Subcutaneous abdominal adipose tissue (tissue), 5 donors: ENCODE results near the gene TCF4.
A peak's percentile ranks its signal among the peaks of the same experiment; 100 is the strongest.

Source experiments
- H3K27ac ChIP-seq: one replicate; pipeline ENCODE4 v1.7.0; 2013; ENCODE audit warnings: low read depth, mild to moderate bottlenecking, inconsistent platforms, low read length, moderate library complexity
- H3K27me3 ChIP-seq, 5 donors: one replicate each; pipeline ENCODE4 v1.7.0; 2013; ENCODE audit warnings: low read length in 5 of 5, inconsistent platforms in 1 of 5; ENCODE audit not compliant: control insufficient read depth in 5 of 5, insufficient read depth in 4 of 5
- H3K36me3 ChIP-seq, 5 donors: one replicate each; pipeline ENCODE4 v1.7.0; 2013; ENCODE audit warnings: low read length in 5 of 5; ENCODE audit not compliant: control insufficient read depth in 5 of 5, insufficient read depth in 5 of 5
- H3K4me1 ChIP-seq, 5 donors: one replicate each; pipeline ENCODE4 v1.7.0; 2013; ENCODE audit warnings: low read length in 5 of 5, mild to moderate bottlenecking in 3 of 5, moderate library complexity in 1 of 5; ENCODE audit not compliant: control insufficient read depth in 5 of 5, insufficient read depth in 5 of 5
- H3K4me3 ChIP-seq, 5 donors: one replicate each; pipeline ENCODE4 v1.7.0; 2013; ENCODE audit warnings: low read length in 5 of 5, low read depth in 1 of 5
- H3K9ac ChIP-seq, 5 donors: one replicate each; pipeline ENCODE4 v1.7.0; 2013; ENCODE audit warnings: low read length in 5 of 5, mild to moderate bottlenecking in 4 of 5, moderate library complexity in 3 of 5
- H3K9me3 ChIP-seq, 5 donors: one replicate each; pipeline ENCODE4 v1.7.0; 2013; ENCODE audit warnings: low read length in 5 of 5; ENCODE audit not compliant: control insufficient read depth in 5 of 5
- donor health status: healthy.
- donor health status: healthy.
- donor health status: healthy.
- donor health status: healthy.
- donor health status: healthy.

Gene TCF4

DNA sequence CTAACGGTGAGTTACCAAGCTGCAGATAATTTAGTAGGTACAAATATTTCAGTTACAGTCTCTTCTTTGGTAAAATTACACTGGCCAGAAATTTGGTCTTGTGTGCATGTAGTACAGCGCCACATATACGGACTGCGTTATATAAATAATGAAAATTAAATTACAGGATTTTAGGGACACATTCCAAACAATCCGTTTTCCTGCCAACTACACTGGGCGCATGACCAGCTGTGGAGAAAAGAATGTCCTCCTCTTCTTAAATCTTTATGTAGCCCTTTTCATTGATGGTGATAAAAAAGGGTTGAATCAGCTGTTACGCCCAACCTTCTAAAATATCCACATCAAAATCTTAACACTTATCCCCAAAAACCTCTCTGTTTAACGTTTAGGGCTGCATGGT, 37.5 kb downstream of the TCF4 start:
- Histone ChIP-seq H3K27me3 (no peaks in the 10 kb centered on the region), H3K9me3 (no peaks in the 10 kb centered on the region), H3K36me3 (peaks cover 0 to 3% (median 0%) of the 10 kb centered on the region in 5 donors), H3K9ac (no peak overlapping the region), H3K4me1 (peaks cover 2 to 17% (median 4%) of the 10 kb centered on the region in 5 donors), H3K27ac (no peak overlapping the region), H3K4me3 (no peak overlapping the region)

DNA sequence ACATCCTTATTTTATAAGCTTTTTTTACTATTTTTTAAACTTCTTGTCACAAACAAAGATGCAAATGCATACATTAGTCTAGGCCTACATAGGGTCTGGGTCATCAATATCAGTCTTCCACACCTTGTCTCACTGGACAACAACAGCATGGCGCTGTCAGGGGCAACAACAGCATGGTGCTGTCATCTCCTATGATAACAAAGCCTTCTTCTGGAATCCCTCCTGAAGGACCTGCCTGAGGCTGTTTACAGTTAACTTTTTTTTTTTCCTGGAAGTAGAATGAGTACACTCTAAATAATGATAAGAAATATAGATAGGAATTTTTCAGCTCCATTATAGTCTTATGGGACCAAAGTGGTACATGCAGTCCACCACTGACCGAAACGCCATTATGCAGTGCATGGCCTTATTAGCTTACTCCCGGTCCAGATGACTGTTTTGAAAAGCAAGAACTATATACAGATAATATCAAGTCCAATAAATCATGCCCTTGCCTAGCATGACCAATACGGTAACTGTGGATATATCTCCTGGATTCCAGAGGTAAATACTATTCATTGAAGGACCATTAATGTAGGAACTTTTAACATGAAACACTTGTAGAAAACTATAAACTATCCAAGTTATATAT, 38.4 kb downstream of the TCF4 start:
- H3K27me3 ChIP-seq = no peaks in the 10 kb centered on the region
- H3K36me3 ChIP-seq = peaks cover 0 to 3% (median 0%) of the 10 kb centered on the region in 5 donors
- H3K4me3 ChIP-seq = no peak overlapping the region
- no peak overlapping the region for H3K9ac ChIP-seq
- peaks cover 2 to 17% (median 4%) of the 10 kb centered on the region in 5 donors for H3K4me1 ChIP-seq
- no peaks in the 10 kb centered on the region for H3K9me3 ChIP-seq
- no peak overlapping the region for H3K27ac ChIP-seq

DNA sequence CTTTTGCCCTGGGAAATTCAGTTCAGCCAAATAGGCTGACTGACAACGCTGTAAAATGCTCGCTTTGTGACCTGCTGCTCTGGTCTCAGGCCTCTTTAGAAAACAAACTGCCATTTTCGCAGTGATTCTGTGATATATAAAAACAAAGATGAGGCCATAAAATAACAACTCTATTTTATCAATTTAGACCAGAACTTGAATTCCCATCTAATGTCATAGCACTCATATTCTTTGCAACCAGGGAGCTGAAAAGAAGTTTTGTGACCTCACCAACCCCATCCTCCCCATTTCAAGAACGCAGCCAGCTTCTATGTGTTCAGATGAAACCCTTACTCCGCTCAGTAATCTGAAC, 40.3 kb downstream of the TCF4 start:
- Histone ChIP-seq H3K9me3 (no peaks in the 10 kb centered on the region), H3K4me1 (peaks cover 0 to 17% (median 4%) of the 10 kb centered on the region in 5 donors), H3K27me3 (no peaks in the 10 kb centered on the region), H3K27ac (no peak overlapping the region), H3K9ac (no peak overlapping the region), H3K36me3 (peaks cover 0 to 3% (median 0%) of the 10 kb centered on the region in 5 donors), H3K4me3 (no peak overlapping the region)

DNA sequence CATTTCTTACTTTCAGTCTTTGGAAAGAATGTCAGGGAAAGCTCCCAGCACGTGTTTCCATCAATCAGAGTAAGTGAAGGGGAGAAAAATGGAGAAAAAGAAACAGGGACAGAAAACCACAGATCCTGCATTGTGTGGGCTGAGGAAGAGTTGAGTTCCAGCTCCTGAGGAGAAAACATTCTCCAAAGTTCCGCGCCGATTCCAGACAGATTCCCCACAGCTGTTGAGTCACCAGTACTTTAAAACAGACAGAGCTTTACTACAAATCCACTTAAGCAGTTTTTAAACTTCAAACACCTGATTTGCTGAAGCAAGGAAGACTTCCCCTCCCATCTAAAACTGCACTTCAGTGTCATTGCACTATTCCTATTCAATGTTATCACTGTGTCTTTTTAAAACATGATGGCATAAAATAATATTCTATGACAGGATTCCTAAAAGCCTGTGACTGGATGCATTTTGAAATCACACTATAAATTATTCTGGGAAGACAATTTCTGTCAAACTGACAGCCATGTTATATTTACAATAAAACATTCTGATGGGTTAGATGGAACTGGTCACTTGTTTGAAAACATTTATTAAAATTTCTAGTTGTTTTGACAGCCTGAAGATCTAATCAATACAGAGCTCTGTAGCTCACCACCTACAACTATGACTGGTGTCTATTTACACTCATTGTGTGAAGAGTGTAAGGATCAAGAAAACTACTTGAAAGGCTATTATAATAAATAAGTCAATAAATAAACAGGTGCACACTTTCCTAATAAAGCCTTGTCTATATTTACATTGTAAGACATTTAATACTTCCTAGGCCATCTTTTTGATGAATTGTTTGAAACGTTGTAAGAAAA, 40.9 kb downstream of the TCF4 start:
- Histone ChIP-seq H3K36me3 (peaks cover 0 to 3% (median 0%) of the 10 kb centered on the region in 5 donors), H3K4me3 (peak overlapping the region in 1 of 5 donors; percentile 14), H3K9ac (peak overlapping the region in 2 of 5 donors; percentile 35 to 56), H3K4me1 (peaks cover 0 to 17% (median 4%) of the 10 kb centered on the region in 5 donors), H3K27ac (peak overlapping the region; percentile 2), H3K27me3 (no peaks in the 10 kb centered on the region), H3K9me3 (no peaks in the 10 kb centered on the region)

DNA sequence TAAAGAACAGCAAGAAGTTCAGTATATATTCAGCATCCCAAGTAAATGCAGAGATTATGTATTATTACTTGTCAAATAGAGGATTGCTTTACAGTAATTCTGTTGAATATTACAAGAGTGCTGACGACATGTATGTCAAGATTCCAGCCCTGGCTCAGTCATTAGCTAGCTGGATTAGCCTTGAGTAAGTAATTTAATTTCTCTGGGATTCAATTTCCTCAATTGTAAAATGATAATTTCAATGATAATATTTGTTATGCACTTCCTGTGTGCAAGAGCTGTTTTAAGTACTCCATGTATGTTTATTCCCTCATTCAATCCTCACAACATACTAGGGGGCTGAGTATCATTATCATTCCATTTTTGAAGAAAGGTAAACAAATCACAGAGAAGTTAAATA, 44.0 kb downstream of the TCF4 start:
- H3K27ac ChIP-seq = no peak overlapping the region
- H3K36me3 ChIP-seq = no peaks in the 10 kb centered on the region
- peaks cover 0 to 17% (median 4%) of the 10 kb centered on the region in 5 donors for H3K4me1 ChIP-seq
- H3K4me3 ChIP-seq = no peak overlapping the region
- H3K9me3 ChIP-seq = no peaks in the 10 kb centered on the region
- no peak overlapping the region for H3K9ac ChIP-seq
- H3K27me3 ChIP-seq = no peaks in the 10 kb centered on the region

DNA sequence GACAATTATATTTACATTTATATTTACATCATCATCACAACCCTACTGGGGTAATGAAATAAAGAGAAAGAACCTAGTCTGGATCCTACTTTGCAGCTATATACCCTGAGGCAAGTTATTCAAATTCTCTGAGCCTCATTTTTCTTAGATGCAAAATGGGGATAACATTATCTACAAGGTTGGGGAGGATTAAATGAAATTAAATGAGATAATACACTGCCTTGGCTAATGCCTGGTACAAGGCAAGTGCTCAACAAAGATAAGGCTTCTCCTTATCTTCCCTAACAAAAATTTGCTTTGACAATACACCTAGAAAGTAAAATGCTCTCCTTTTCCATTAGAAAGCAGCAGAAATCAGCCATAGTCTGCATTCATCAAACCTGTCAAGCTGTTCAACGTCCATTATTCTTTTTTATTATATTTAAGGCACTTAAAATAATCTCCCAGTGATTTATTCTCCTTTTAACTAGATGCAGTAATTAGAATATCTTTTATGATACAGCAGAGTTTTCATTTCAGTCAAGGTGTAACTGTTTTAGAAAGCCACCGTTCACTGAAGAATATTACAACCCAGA, 44.8 kb downstream of the TCF4 start:
- no peaks in the 10 kb centered on the region for H3K9me3 ChIP-seq
- H3K27ac ChIP-seq = no peak overlapping the region

DNA sequence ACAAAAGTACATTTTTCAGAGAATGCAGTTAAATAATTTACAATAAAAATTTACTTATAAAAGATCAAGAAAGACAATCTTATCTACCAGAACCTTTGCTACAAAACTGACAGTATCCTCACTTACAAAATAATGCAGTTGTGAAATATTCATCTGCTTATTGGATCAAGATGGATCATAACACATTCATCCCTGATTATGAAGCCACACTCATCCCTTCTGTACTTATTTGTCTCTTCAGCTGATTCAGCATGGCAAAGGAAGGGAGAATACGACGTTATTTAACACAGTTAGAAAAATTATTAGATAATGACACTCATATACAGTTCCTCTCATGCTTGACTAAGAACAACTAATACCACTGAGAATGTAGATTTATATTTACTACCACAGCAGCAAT, 46.4 kb downstream of the TCF4 start:
- Histone ChIP-seq H3K27me3 (no peaks in the 10 kb centered on the region), H3K9me3 (no peaks in the 10 kb centered on the region), H3K4me1 (peaks cover 0 to 1% (median 0%) of the 10 kb centered on the region in 5 donors), H3K27ac (no peak overlapping the region), H3K4me3 (no peak overlapping the region), H3K36me3 (no peaks in the 10 kb centered on the region), H3K9ac (no peak overlapping the region)

More for the DNA sequence above, 44.8 kb downstream of the TCF4 start:
- Histone ChIP-seq H3K36me3 (no peaks in the 10 kb centered on the region), H3K4me3 (no peak overlapping the region), H3K4me1 (peaks cover 0 to 12% (median 4%) of the 10 kb centered on the region in 5 donors), H3K27me3 (no peaks in the 10 kb centered on the region), H3K9ac (no peak overlapping the region)

DNA sequence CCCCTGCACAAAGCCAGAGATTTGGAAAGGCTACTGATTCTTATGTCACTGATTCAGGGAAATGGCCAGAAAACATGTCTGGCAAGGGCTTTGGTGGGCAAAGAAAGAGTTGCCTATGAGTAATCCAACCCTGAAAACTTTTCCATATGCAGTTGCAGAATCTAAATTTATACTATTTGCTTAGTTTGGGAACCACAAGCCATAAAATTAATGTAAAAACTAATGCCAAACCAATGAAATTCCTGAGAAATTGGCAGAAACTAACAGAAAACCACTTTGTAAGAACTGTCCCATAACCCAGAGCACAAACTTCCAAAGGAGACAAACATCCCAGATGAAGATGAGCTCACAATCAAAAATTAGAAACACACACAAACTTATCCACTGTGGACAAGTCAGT, 48.8 kb downstream of the TCF4 start:
- H3K9me3 ChIP-seq = no peaks in the 10 kb centered on the region
- H3K4me1 ChIP-seq = no peaks in the 10 kb centered on the region
- H3K27me3 ChIP-seq = no peaks in the 10 kb centered on the region
- no peaks in the 10 kb centered on the region for H3K36me3 ChIP-seq
- H3K9ac ChIP-seq = no peak overlapping the region
- H3K4me3 ChIP-seq = no peak overlapping the region
- H3K27ac ChIP-seq = no peak overlapping the region

DNA sequence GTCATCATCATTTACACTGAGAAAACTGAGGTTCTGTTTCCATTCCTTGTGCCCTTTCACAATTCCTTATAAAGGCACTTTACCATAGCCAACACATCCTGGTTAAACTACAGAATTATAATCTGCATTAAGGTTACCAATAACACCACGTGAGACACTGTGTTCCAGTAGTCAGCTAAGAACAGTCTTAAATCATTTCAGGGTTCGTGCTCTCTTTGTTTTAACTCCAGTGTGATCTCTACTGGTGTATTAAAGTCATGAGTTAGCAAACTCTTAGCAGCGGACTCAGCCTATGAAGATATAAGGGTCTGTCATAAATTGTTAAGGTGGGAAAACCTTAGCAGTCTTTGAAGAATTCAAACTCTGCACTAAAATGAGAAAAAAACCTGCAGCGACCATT, 53.0 kb downstream of the TCF4 start:
- Histone ChIP-seq H3K4me3 (no peak overlapping the region), H3K27ac (no peak overlapping the region), H3K9ac (no peak overlapping the region), H3K4me1 (no peaks in the 10 kb centered on the region), H3K36me3 (no peaks in the 10 kb centered on the region), H3K9me3 (no peaks in the 10 kb centered on the region), H3K27me3 (no peaks in the 10 kb centered on the region)

DNA sequence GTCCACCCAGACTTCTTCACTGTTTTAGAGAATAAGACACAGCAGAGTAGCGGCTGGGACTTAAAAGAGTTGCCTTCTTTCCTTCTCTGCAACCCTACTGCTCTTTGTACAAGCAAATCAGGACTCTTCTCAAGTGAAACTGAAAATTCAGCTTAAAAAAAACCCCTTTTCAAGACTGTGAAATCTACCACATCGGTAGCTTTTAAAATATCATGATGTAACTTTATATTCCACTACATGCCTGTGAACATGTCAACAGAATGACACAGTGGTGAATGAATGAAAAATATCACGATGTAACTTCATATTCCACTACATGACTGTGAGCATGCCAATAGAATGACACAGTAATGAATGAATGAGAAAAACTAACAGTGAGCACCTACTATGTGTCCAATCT, 53.4 kb downstream of the TCF4 start:
- no peak overlapping the region for H3K4me3 ChIP-seq
- no peak overlapping the region for H3K9ac ChIP-seq
- H3K36me3 ChIP-seq = no peaks in the 10 kb centered on the region
- H3K9me3 ChIP-seq = no peaks in the 10 kb centered on the region
- no peak overlapping the region for H3K27ac ChIP-seq
- H3K4me1 ChIP-seq = peaks cover 0 to 3% (median 0%) of the 10 kb centered on the region in 5 donors
- H3K27me3 ChIP-seq = no peaks in the 10 kb centered on the region
